Stimulated activated CD4-positive, alpha-beta T cell treated with anti-CD3 and anti-CD28 coated beads, Interleukin-2, amount 100 ng/mL, for 48 hours (primary cell): Measurements from ENCODE around the gene CDKN2D.
"Not testable (repeated sequence)": the region's sequence is repeated elsewhere in the genome, so short reads cannot be mapped to it uniquely, and the experiment has no call there.

Experiments used
- DNase-seq, 2 donors: peaks; one replicate each; pipeline ENCODE4 v3.0.0-alpha.2; 2020

Gene CDKN2D

DNA sequence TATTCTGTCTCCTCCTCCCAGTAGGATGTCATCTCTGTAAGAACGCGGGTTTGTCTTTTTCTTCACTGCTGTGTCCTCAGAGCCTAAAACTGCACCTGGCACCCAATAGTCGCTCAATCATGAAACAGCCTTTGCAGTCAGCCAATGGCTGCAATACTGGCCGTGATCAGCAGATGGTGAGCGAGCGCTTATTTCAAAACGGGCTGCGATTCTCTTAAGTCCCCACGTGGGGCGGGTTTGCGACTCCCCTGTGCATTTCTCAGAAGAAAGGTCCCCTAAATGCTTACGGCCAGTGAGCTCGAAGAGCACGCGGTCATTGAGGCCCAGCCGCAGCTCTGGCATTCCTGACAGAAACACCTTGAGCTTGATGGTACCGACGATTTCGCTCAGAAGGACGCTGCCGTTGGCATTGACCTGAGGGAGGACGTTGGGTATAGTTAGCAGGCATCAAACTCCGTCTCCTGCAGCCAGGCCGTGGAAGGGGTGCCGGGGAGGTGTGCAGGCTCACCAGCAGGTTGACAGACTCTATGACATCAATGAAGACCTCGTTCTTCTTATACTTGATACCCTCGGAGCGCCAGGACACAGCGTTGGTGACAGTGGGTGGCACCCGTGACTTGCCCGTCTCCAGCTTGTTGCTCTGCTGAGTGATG lies 12.3 kb upstream of the CDKN2D start:
- peak; percentile 89 to 90 for DNase-seq

DNA sequence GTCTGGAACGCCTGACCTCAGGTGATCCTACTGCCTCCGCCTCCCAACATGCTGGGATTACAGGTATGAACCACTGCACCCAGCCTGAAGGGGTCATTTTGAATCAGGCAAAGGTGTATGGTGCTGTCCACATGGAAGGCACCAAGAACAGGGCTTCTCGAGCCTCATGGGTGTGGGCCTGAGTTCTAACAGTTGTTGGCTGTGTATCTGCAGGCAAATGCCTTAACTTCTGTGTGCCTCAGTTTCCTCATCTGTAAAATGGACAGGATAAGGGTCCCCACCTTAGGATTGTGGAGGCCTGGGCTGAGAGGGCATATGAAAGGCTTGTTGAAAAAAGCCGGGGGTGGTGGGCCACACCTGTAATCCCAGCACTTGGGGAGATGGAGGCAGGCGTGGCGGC lies 9.2 kb upstream of the CDKN2D start:
- no peak for DNase-seq

DNA sequence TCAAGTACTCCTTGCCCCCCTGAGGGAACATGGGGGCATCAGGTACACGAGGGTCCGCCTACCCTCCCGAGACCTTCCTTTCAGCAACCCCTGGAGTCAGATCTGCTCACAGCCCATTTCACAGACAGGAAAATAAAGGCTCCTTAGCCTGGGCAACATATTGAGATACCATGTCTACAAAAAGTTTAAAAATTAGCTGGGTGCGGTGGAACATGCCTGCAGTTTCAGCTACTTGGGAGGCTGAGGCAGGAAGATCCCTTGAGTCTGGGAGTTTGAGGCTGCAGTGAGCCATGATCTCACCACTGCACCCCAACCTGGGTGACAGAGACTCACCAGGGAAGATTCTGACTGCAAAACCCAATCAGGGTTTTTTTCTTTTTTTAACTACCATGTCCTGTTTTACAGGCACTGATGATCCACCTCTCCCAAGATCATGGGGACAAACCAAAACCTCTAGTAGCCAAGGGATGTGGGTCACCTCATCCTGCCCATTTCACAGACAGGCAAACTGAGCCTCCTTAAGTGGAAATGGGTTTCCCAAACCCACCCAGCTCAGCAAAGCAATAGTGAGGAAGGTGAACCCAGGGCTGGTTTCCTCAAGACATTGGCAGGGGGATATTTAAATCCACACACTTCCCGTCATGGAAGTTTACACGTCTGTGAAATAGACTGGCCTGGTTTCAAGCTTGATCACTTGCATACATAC lies 6.4 kb upstream of the CDKN2D start:
- DNase-seq: no peak

DNA sequence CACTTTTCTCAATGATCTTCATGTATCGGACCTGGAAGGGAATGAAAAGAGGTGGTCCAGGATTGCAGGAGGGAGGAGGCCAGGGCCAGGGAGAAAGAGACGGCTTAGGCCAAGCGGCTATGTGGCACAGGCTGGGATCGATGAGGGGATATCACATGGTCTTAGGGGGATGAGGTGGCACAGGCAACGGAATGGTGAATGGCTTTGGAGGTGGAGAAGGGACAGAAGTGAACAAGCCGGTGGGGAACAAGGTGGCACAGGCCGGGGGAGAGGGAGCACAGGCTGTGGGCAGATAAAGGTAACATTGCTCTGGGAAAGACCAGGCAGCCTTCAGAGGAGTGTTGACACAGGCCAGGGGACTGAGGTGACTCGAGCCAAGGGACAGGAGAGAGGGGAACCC lies 5.7 kb upstream of the CDKN2D start:
- no peak for DNase-seq

DNA sequence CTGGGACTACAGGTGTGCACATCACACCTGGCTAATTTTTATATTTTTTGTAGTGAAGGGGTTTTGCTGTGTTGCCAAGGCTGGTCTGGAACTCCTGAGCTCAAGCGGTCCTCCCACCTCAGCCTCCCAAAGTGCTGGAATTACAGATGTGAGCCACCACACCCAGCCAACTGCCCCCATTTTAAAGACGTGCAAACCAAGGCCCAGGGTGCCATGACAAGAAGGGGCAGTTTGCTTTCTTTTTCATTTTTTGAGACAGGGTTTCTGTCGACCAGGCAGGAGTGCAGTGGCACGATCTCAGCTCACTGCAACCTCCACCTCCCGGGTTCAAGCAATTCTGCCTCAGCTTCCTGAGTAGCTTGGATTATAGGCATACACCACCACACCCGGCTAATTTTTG lies 5.0 kb upstream of the CDKN2D start:
- not testable (repeated sequence) for DNase-seq

DNA sequence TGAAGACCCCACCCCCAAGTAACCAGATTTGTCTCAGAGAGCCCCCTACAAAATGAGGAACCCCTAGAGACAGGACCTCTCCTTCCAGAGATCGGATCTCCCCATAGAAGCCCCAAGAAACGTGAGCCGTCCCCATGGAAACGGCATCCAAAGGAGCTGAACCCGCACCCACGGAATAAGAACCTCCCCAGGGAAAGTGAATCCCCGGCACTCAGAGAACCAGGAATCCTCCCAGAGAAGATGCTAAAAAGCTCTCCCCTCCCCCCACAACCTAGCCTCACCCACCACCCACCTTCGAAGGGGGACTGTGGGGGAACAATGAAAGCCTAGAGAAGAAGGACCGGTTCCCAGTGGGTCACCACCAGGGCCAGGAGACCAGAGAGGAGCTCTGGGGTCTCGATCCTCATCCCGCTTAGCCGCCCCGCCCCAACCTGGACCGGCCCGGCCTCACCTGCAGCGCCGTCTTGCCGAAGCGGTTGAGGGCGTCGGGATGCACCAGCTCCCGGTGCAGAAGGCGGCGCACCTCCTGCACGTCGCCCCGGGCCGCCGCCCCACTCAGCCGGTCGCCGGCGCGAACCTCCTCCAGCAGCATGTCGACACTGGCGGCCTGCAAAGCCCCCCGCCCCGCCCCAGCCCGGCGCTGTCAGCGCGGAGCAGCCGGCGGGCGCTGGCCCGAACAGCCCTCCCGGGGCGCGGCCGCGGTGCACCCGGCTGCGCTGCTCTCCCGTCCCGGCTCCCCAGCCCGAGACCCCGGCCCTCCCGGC lies 535 bp downstream of the CDKN2D start:
- peak in 1 of 2 donors; percentile 55 for DNase-seq

DNA sequence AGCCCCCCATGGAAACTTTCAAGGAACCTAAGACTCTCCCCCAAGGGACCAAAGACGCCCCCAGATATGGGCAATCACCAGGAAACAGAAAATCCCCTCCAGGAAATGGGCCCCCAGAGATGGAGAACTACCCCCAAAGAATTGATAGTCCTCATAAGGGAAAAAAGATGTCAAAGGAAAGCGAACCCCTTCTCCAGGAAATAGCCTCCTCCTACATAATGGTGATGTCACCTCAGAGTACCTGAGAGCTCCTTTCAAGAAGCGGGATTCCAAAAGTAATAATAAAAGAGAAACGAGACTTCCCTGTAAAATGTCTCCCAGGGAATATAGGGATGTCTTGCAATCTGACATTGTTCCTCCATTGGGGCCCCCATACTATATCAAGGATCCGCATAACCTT lies 1.1 kb downstream of the CDKN2D start:
- DNase-seq: no peak

DNA sequence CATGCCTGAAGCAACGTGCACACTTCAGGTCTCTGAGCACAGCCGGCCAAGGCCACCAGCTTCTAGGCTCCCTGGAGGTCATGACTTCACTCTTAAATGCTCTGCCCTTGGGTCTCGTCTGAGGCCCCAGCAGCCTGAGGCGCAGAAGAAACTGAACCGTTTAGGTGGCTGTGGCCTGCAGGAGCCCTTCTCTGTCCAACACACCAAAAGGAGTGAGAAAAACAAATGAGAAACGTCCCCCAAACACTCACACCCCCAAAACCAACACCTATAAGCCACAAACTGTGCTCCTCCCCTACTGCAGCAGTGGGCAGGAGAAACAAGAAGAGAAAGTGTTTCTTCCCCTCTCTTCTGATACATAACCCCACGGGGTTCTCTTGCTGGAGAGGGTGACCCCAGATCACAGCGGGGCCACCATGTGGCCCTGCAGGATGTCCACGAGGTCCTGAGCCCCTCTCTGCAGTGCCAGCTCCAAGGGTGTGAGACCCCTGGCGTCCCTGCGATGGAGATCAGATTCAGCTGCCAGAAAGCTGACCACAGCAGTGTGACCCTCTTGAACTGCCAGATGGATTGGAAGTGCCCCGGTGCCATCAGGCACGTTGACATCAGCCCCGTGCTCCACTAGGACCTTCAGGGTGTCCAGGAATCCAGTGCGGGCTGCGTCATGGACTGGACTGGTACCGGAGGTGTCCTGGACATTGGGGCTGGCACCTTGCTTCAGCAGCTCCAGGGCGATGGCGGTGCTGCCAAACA lies 1.9 kb downstream of the CDKN2D start:
- no peak for DNase-seq

DNA sequence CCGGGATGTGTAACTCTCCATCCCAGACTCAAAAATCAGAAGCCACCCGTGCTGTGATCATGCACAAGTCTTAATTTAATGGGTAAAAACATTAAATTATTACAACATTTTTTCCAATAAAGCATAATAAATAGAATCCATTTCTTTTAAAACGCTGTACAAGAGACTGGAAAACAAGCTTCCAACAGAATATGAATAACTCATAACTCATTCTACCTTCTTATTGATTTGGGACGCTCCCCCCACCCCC lies 2.4 kb downstream of the CDKN2D start:
- DNase-seq: no peak

DNA sequence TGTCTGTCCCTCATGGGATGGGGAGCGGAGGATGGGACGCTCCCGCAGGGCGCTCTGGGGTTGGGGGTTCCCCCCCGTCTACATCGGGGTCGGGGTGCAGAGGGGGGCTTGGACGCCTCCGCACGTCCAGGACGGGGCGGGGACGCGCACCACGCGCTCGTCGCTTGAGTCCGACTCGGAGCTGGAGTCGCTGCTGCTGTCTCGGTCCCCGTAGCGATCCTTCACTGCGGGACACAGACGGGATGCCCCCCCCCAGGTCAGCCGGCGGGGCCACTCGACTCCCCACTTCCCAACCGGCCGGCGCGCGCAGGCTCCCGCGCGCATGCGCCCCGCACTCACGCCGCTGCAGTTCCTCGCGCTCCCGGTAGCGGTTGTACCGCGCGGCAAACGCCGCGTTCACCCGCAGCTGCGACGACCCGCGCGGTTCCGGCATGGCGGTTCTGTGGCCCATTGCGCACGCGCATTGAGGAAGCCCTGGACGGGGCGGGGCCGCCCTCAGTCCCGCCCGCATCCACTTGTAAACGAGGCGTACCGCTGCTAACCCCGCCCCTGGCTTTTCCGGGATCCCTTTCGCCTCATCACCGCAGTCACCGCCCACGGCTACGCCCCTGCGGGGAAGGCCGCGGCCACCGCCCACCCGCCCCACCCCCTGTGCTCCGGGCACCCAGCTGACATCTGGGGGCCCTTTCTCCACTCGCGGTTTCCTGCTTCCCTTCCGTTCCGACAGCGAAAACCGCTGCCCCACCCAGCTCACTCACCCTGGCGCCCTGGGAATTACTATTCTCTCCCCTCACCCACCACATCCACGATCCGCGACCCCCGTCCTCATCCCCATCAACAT lies 3.0 kb downstream of the CDKN2D start, which contains the start of gene KRI1:
TSS of gene KRI1 (minus strand) at position 444 of the 841 bp plus-strand sequence. CDS start at position 433, 11 bp downstream.
- peak; percentile 98 to 99 for DNase-seq

DNA sequence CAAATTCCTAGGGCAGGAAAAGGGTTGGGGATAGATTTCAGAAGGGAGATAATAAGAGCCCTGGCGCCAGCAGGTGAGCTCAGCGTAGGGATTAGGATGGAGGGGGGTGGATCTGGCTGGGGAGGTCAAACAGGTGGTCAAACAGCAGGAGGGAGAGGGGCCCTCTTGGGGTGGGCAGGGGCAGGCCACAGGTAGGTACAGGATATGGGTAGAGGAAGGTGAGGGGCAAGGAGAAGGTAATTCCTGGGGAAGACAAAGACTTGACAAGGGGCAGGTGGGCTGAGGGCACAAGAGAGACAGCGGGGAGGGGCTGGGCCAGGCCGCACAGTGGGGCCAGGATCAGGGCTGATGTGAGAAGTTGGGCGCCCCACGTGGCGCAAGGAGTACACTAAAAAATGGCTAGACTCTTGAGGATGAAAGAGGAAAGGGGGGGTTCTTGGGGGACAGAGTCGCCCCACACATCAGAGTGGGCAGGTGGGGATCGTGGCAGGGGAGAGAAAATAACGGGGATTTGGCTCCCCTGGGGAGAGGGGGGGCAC lies 3.7 kb downstream of the CDKN2D start:
- DNase-seq: peak in 1 of 2 donors; percentile 44

DNA sequence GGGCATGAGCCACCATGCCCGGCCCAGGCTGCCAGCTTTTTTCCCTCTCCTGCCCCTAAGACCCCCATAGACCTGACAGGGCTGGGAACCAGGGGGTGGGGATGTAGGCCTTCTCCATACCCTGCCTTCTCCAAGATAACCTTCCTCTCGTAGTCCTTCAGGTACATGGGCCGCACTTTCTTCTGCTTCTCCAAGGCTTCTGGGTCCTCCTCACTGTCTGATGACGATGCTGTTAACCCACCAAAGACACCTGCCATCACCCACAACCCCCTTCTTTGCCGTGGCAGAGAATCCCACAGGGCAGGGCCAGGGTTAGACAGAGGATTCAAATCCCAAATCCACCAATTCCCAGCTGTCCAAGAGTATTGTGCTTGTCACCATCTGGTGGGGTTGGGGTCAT lies 6.2 kb downstream of the CDKN2D start:
- no peak for DNase-seq

DNA sequence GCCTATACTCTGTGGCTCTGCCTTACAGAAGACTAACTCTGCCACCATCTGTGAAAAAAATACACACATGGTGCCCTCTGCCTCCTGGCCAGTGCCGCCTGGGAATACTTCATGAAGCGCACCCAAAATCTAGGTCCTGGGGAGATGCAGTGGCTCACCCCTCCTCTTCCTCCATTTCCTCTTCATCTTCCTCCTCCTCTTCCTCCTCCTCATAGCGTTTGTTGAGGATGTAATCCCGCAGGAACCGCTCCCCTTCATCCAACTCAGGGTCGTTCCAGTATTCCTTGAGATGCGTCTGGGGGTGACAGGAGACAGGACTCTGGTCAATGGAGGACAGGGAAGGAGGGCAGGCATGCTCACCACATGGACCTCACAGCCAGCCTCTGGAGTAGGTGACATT lies 8.6 kb downstream of the CDKN2D start:
- no peak for DNase-seq

DNA sequence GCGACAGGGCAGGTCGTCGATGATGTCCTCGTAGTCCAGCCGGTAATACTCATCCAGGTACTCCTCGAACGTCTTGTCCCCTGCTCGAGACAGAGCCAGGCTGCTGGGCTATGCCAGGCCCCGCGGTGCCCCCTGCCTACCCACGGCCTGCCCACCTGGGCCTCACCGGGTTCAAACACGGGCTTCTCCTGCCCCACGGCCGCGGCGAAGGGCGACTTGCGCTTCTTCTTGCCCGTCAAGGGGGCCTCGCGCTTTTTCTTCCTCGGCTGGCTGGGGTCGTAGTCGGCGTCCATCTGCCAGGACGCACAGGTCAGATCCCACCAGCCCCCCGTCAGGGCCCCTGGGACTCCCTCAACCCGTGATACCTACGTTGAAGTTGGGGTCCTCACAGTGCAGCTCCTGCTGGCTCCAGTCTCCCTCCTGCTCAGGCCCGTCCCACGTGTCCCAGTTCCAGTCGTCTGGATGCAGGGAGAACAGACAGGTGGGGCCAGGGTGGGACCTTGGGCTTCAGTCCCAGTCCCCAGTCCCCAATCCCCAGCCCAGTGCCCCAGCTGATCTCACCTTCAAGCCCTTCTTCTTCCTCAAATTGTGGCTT lies 11.1 kb downstream of the CDKN2D start:
- no peak for DNase-seq

DNA sequence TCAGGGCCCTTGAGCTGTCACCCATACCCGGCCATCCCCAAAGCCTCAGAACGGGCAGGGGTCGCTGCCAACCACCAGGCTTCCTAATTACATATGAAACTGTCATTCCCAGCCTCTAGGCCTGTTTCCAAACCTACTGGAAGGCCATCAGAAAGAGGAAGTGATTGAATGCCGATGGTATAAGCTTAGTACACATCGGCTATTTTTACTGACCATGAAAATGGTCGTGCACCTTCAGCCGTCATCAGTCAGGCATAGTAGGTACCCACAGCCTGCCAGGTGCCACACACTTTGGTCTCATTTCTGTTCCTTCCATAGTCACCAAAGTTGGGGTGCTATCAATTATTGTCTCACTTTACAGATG lies 13.2 kb downstream of the CDKN2D start:
- DNase-seq: no peak

DNA sequence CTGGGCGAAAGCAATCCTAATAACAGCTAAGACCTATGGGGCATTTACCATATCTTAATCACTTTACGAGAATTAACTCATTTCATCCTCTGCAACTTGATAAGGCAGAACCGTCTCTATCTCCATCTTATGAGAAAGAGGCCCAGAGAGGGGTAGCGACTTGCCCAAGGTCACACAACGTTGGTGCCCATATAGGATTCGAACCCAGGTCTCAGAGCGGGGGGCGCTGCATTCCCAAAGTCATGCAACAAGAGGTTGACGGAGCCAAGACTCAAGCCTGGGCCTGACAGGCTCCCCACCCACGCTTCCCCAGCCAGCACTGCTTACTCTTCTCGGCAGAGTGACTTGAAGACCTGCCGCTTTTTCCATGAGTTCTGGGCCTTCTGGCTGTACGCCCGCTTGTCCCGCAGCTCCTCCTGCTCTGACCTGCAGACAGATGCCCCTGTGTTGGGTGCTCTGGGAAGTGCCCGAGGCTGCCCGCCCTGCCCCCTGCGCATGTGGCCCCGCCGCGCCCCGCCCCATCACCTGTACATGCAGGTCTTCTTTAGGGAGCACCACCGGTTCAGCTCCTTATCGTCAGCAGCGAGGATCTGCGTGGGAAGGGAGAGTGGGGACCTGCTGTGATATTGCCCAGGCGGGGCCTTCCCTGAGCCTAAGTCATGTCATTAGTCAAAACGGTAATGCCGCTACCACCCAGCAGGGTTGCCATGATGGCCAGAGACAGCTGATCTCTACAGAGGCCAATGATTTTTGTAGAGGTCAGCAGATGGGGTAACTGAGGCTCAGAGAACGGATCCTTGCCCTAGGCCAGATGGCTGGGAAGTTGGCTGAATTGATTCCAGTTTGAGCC lies 13.8 kb downstream of the CDKN2D start:
- no peak for DNase-seq

DNA sequence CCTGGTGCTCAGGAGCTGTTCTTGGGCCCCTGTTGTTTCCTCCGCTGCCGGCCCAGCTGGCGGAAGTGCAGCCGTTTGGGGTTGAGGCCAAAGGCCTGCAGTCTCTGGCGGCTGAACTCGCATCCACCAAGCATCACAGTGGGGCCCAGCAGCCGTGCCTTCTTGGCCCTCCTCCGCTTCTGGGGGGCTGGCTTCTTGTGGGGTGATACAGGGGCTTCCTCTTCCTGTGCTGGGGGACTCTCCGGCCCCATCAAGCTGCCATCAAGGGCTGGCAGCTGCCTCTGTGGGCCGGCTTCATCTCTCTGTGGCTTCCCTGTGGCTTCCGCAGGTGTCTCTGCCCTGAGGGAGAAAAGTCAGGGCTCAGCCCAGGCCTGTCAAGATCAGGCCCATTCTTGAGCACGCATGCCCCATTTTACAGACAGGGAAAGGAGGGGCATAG lies 14.8 kb downstream of the CDKN2D start:
- DNase-seq: no peak

DNA sequence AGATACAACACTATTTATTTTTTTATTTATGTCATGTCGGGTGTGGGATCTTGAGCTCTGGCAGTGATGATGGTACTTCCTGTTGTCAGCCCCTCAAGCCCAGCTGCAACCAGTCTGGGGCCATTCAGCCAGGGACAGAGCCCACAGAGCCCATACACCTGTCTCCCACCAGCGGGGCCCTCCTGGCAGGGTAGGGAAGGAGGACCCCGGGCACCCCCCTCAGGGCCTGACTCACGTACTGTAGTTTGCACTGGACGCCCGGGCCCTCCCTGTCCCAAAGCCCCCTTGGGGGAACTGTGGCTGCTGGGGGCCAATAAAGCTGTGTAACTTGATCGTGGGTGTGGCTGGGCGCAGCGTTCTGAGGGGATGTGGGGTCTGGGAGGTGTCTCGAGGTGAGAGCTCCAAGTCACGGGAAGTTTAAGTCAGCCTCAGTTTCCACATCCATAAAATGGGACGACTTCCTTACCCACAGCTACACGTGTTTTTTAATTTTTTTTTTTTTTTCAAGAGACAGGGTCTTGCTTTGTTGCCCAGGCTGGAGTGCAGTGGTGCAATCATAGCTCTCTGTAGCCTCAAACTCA lies 15.6 kb downstream of the CDKN2D start:
- DNase-seq: no peak

DNA sequence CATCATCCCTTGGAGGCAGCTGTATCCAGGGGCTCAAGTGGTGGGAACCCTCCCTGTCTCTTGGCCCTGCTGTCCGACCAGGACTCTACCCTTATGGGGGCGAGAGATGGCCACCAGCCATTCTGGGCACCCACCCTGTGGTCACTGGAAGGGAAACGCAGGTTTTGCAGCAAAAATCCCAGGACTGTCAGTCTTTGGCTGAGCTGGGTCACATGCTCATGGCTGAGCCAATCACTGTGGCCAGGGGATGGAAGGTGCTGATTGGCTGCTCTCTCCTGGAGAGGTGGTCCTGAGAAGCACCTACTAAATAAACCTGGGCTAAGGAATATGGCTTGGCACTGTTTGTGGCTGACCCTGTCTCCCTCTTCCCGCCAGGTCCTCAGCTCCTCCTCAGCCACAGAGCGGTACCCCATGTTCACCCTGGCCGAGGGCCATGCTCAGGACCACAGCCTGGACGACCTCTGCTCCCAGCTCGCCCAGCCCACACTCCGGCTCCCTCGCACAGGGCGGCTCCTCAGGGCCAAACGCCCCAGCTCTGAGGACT lies 16.2 kb downstream of the CDKN2D start:
- DNase-seq: no peak

DNA sequence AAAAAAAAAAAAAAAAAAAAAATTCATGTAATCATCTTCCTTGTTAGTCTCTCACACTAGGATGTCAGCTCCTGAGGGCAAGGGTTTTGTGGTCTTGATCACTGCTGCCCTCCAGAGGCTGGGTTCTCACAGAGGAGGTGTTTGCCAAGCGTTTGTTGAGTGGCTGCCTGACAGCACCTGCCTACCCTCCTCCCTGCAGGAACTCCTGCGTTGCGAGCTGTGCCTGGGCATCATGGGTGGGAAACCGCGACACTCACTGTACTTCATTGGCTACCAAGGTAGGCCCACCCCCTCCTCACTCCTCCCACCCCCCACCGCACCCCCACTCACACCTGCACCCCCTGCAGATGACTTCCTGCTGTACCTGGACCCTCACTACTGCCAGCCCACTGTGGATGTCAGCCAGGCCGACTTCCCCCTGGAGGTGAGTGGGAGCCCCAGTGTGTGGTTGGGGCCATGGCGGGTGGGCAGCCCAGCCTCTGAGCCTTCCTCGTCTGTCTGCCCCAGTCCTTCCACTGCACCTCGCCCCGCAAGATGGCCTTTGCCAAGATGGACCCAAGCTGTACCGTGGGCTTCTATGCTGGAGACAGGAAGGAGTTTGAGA lies 17.0 kb downstream of the CDKN2D start:
- DNase-seq: no peak
